ENCODE data around the gene MAPK12.

Gene MAPK12

GRCh38 chr22:50299785-50300619 is 38.5 kb upstream of the MAPK12 start:
- no peak for DNase-seq (ENCODE audit: low spot score)

GRCh38 chr22:50298937-50299784 is 37.7 kb upstream of the MAPK12 start:
- DNase-seq (ENCODE audit: low spot score): no peak

GRCh38 chr22:50298266-50298637 is 36.8 kb upstream of the MAPK12 start:
- DNase-seq (ENCODE audit: low spot score): no peak

- DNase-seq (ENCODE audit: low spot score): no peak
Observed at GRCh38 chr22:50297510-50298265, 36.2 kb upstream of the MAPK12 start.

GRCh38 chr22:50296658-50297490 is 35.4 kb upstream of the MAPK12 start:
- DNase-seq (ENCODE audit: low spot score): no peak

GRCh38 chr22:50294319-50294656 is 32.8 kb upstream of the MAPK12 start:
- DNase-seq (ENCODE audit: low spot score): no peak

GRCh38 chr22:50293441-50294318 is 32.2 kb upstream of the MAPK12 start:
- DNase-seq (ENCODE audit: low spot score): no peak

- DNase-seq (ENCODE audit: low spot score): no peak
Observed at GRCh38 chr22:50292643-50293440, 31.4 kb upstream of the MAPK12 start.

GRCh38 chr22:50289942-50290630 is 28.6 kb upstream of the MAPK12 start:
- DNase-seq (ENCODE audit: low spot score): no peak

GRCh38 chr22:50289151-50289941 is 27.9 kb upstream of the MAPK12 start:
- DNase-seq (ENCODE audit: low spot score): no peak

- DNase-seq (ENCODE audit: low spot score): no peak
Observed at GRCh38 chr22:50287731-50288130, 26.2 kb upstream of the MAPK12 start.

- no peak for DNase-seq (ENCODE audit: low spot score)
Observed at GRCh38 chr22:50286701-50287318, 25.3 kb upstream of the MAPK12 start.

- DNase-seq (ENCODE audit: low spot score): no peak
Observed at GRCh38 chr22:50286275-50286674, 24.8 kb upstream of the MAPK12 start.

- DNase-seq (ENCODE audit: low spot score): no peak
Observed at GRCh38 chr22:50285568-50286229, 24.2 kb upstream of the MAPK12 start.

GRCh38 chr22:50284479-50284878 is 23.0 kb upstream of the MAPK12 start:
- no peak for DNase-seq (ENCODE audit: low spot score)

GRCh38 chr22:50283821-50284220 is 22.3 kb upstream of the MAPK12 start:
- DNase-seq (ENCODE audit: low spot score): no peak

Measured in CD4-positive, alpha-beta T cell treated with Interleukin-6 at 100 ng/mL for 8 hours (primary cell).